Measurements from ENCODE around the gene MYH7. TPM values are rescaled to one million over a fixed set of nuclear protein-coding genes. Genes with fewer than 3 reads are reported as not detected.

Gene MYH7
- total RNA-seq, 1 donor from 2014 or later = 14,853 TPM

- intact Hi-C loops (cut with micrococcal nuclease) = no loop called here
- H3K27me3 ChIP-seq (ENCODE audit: low read depth) = no peaks in the 10 kb centered on the region
- H3K27ac ChIP-seq (replicated peaks) = peak overlapping the region; percentile 91
- no peaks in the 10 kb centered on the region for H3K9me3 ChIP-seq (replicated peaks)
- peak overlapping the region; percentile 35 for H3K4me3 ChIP-seq
- DNase-seq = no peak
- H3K4me1 ChIP-seq = no peaks in the 10 kb centered on the region
- H3K36me3 ChIP-seq = peaks cover 65% of the 10 kb centered on the region
- no peak for TF ChIP-seq CTCF (IDR thresholded peaks at IDR 0.05; ENCODE audit: borderline replicate concordance)
These were observed 19.4 kb downstream of the MYH7 start for GRCh38 chr14:23415821-23416778.

GRCh38 chr14:23414906-23415820, 20.3 kb downstream of the MYH7 start:
- H3K36me3 ChIP-seq = peaks cover 56% of the 10 kb centered on the region
- H3K27me3 ChIP-seq (ENCODE audit: low read depth) = no peaks in the 10 kb centered on the region
- no peak for DNase-seq
- H3K4me1 ChIP-seq = no peaks in the 10 kb centered on the region
- H3K27ac ChIP-seq (replicated peaks) = peak overlapping the region; percentile 91
- peak overlapping the region; percentile 4 for H3K4me3 ChIP-seq
- no peak for TF ChIP-seq CTCF (IDR thresholded peaks at IDR 0.05; ENCODE audit: borderline replicate concordance)
- H3K9me3 ChIP-seq (replicated peaks) = no peaks in the 10 kb centered on the region
- intact Hi-C loops (cut with micrococcal nuclease) = no loop called here

GRCh38 chr14:23414254-23414653, 21.2 kb downstream of the MYH7 start:
- peaks cover 1% of the 10 kb centered on the region for H3K4me1 ChIP-seq
- H3K27ac ChIP-seq (replicated peaks) = peak overlapping the region; percentile 91
- no peak for DNase-seq
- TF ChIP-seq CTCF (IDR thresholded peaks at IDR 0.05; ENCODE audit: borderline replicate concordance) = no peak
- intact Hi-C loops (cut with micrococcal nuclease) = no loop called here
- H3K9me3 ChIP-seq (replicated peaks) = no peaks in the 10 kb centered on the region
- H3K36me3 ChIP-seq = peaks cover 52% of the 10 kb centered on the region
- H3K4me3 ChIP-seq = no peak overlapping the region
- H3K27me3 ChIP-seq (ENCODE audit: low read depth) = no peaks in the 10 kb centered on the region

- peak overlapping the region; percentile 91 for H3K27ac ChIP-seq (replicated peaks)
- H3K4me3 ChIP-seq = no peak overlapping the region
- intact Hi-C loops (cut with micrococcal nuclease) = no loop called here
- no peaks in the 10 kb centered on the region for H3K27me3 ChIP-seq (ENCODE audit: low read depth)
- H3K36me3 ChIP-seq = peaks cover 47% of the 10 kb centered on the region
- TF ChIP-seq CTCF (IDR thresholded peaks at IDR 0.05; ENCODE audit: borderline replicate concordance) = no peak
- H3K4me1 ChIP-seq = peaks cover 6% of the 10 kb centered on the region
- DNase-seq = no peak
- H3K9me3 ChIP-seq (replicated peaks) = no peaks in the 10 kb centered on the region
These were observed 21.8 kb downstream of the MYH7 start for GRCh38 chr14:23413681-23414080.
